ENCODE results near the gene TSPAN15.

Gene TSPAN15

GRCh38 chr10:69473304-69473990 is 22.2 kb downstream of the TSPAN15 start:
- CTCF ChIA-PET: no interaction called here
- no peak for DNase-seq (ENCODE audit: extremely low spot score)
- TF ChIP-seq FOXK2 (IDR thresholded peaks at IDR 0.05): no peak
- no peak for TF ChIP-seq LEF1 (IDR thresholded peaks at IDR 0.05; ENCODE audit: borderline replicate concordance)
- TF ChIP-seq ELF4 (IDR thresholded peaks at IDR 0.05): no peak
- no peak for TF ChIP-seq FOXM1 (IDR thresholded peaks at IDR 0.05; ENCODE audit: borderline replicate concordance)
- TF ChIP-seq L3MBTL2 (conservative IDR thresholded peaks at IDR 0.05): no peak
- no peak for TF ChIP-seq SP1 (IDR thresholded peaks at IDR 0.05)
- TF ChIP-seq PKNOX1 (IDR thresholded peaks at IDR 0.05): no peak
- TF ChIP-seq NFRKB (IDR thresholded peaks at IDR 0.05): no peak
- POLR2A ChIA-PET: no interaction called here

GRCh38 chr10:69474742-69475432 is 23.6 kb downstream of the TSPAN15 start:
- no peak for DNase-seq (ENCODE audit: extremely low spot score)
- TF ChIP-seq PKNOX1 (IDR thresholded peaks at IDR 0.05) (no peak), CTBP1 (IDR thresholded peaks at IDR 0.05; ENCODE audit: borderline replicate concordance) (no peak), ARNT (IDR thresholded peaks at IDR 0.05) (no peak), SUZ12 (IDR thresholded peaks at IDR 0.05) (no peak), HDGF (IDR thresholded peaks at IDR 0.05; ENCODE audit: borderline replicate concordance) (no peak), FOXM1 (IDR thresholded peaks at IDR 0.05; ENCODE audit: borderline replicate concordance) (no peak), TARDBP (IDR thresholded peaks at IDR 0.05) (no peak), FOXK2 (IDR thresholded peaks at IDR 0.05) (no peak), L3MBTL2 (conservative IDR thresholded peaks at IDR 0.05) (no peak), ZNF384 (IDR thresholded peaks at IDR 0.05) (no peak), ELF4 (IDR thresholded peaks at IDR 0.05) (no peak), SP1 (IDR thresholded peaks at IDR 0.05) (no peak), LEF1 (IDR thresholded peaks at IDR 0.05; ENCODE audit: borderline replicate concordance) (no peak), FOXA1 (IDR thresholded peaks at IDR 0.05) (no peak), BHLHE40 (IDR thresholded peaks at IDR 0.05; ENCODE audit: borderline replicate concordance) (no peak), NFRKB (IDR thresholded peaks at IDR 0.05) (no peak)
- ChIA-PET CTCF (interaction anchor here (0.5 to 0.6 kb wide), 2 partner anchors 11 to 32 kb away, joined by 3 to 4 read pairs; no protein-coding TSS in a partner anchor), POLR2A (no interaction called here)

- CTCF ChIA-PET: interaction anchor here (0.6 kb wide), 1 partner anchor 32 kb away, joined by 4 read pairs; no protein-coding TSS in a partner anchor
- POLR2A ChIA-PET: no interaction called here
- no peak for TF ChIP-seq ELF4 (IDR thresholded peaks at IDR 0.05)
- no peak for TF ChIP-seq ARNT (IDR thresholded peaks at IDR 0.05)
- no peak for TF ChIP-seq PKNOX1 (IDR thresholded peaks at IDR 0.05)
- no peak for TF ChIP-seq FOXM1 (IDR thresholded peaks at IDR 0.05; ENCODE audit: borderline replicate concordance)
- no peak for TF ChIP-seq FOXK2 (IDR thresholded peaks at IDR 0.05)
- no peak for TF ChIP-seq FOXA1 (IDR thresholded peaks at IDR 0.05)
- no peak for TF ChIP-seq LEF1 (IDR thresholded peaks at IDR 0.05; ENCODE audit: borderline replicate concordance)
- no peak for TF ChIP-seq SP1 (IDR thresholded peaks at IDR 0.05)
- no peak for TF ChIP-seq ZNF384 (IDR thresholded peaks at IDR 0.05)
- TF ChIP-seq TARDBP (IDR thresholded peaks at IDR 0.05): no peak
- no peak for TF ChIP-seq SUZ12 (IDR thresholded peaks at IDR 0.05)
- TF ChIP-seq CTBP1 (IDR thresholded peaks at IDR 0.05; ENCODE audit: borderline replicate concordance): no peak
- TF ChIP-seq L3MBTL2 (conservative IDR thresholded peaks at IDR 0.05): no peak
- TF ChIP-seq BHLHE40 (IDR thresholded peaks at IDR 0.05; ENCODE audit: borderline replicate concordance): no peak
- DNase-seq (ENCODE audit: extremely low spot score): no peak
These were observed 24.2 kb downstream of the TSPAN15 start for GRCh38 chr10:69475433-69475830.

- ChIA-PET CTCF (interaction anchor here (0.6 to 0.9 kb wide), 2 partner anchors 29 to 151 kb away, joined by 3 read pairs; no protein-coding TSS in a partner anchor), POLR2A (no interaction called here)
- no peak for DNase-seq (ENCODE audit: extremely low spot score)
- TF ChIP-seq BHLHE40 (IDR thresholded peaks at IDR 0.05; ENCODE audit: borderline replicate concordance) (no peak), FOXM1 (IDR thresholded peaks at IDR 0.05; ENCODE audit: borderline replicate concordance) (no peak), HDGF (IDR thresholded peaks at IDR 0.05; ENCODE audit: borderline replicate concordance) (no peak)
These were observed 26.8 kb downstream of the TSPAN15 start for GRCh38 chr10:69477968-69478597.

GRCh38 chr10:69479240-69480067 is 28.2 kb downstream of the TSPAN15 start:
- DNase-seq (ENCODE audit: extremely low spot score): no peak
- ChIA-PET CTCF (no interaction called here), POLR2A (interaction anchor here (0.7 kb wide), 1 partner anchor 27 kb away, joined by 3 read pairs; no protein-coding TSS in a partner anchor)
- no peak for TF ChIP-seq L3MBTL2 (conservative IDR thresholded peaks at IDR 0.05)
- TF ChIP-seq CTBP1 (IDR thresholded peaks at IDR 0.05; ENCODE audit: borderline replicate concordance): no peak
- TF ChIP-seq FOXA1 (IDR thresholded peaks at IDR 0.05): no peak
- TF ChIP-seq FOXM1 (IDR thresholded peaks at IDR 0.05; ENCODE audit: borderline replicate concordance): no peak
- TF ChIP-seq SP1 (IDR thresholded peaks at IDR 0.05): no peak
- no peak for TF ChIP-seq ZNF384 (IDR thresholded peaks at IDR 0.05)
- no peak for TF ChIP-seq PKNOX1 (IDR thresholded peaks at IDR 0.05)

Data from HEK293T (cell line).